ENCODE measurements around the gene SLC29A2.

Gene SLC29A2

DNA sequence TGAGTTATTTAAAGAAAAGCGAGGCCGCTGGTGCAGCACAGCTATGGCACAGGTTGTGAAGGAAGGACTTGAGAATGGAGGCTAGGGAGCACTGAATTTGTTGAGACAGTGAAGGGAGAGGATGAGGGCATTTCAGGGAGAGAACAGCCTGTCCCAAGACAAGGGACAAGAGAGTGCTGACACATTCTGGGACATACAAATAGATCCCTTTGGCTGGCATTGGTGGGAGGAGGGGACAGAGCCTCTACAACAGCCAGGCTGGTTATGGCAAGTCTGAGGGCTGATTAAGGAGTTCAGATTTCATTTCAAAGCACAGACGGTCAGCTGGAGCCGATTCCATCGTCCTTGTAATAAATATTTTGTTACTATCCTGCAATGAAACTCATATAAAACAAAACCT lies 1.7 kb upstream of the SLC29A2 start:
- H3K4me3 ChIP-seq (ENCODE audit: low read depth, low read length) = no peak overlapping the region
- DNase-seq (ENCODE audit: low read depth) = no peak
- TF ChIP-seq, protein P1, sequence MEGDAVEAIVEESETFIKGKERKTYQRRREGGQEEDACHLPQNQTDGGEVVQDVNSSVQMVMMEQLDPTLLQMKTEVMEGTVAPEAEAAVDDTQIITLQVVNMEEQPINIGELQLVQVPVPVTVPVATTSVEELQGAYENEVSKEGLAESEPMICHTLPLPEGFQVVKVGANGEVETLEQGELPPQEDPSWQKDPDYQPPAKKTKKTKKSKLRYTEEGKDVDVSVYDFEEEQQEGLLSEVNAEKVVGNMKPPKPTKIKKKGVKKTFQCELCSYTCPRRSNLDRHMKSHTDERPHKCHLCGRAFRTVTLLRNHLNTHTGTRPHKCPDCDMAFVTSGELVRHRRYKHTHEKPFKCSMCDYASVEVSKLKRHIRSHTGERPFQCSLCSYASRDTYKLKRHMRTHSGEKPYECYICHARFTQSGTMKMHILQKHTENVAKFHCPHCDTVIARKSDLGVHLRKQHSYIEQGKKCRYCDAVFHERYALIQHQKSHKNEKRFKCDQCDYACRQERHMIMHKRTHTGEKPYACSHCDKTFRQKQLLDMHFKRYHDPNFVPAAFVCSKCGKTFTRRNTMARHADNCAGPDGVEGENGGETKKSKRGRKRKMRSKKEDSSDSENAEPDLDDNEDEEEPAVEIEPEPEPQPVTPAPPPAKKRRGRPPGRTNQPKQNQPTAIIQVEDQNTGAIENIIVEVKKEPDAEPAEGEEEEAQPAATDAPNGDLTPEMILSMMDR (IDR thresholded peaks at IDR 0.05; ENCODE audit: insufficient read depth, low read depth, low read length, missing control alignments) = no peak

DNA sequence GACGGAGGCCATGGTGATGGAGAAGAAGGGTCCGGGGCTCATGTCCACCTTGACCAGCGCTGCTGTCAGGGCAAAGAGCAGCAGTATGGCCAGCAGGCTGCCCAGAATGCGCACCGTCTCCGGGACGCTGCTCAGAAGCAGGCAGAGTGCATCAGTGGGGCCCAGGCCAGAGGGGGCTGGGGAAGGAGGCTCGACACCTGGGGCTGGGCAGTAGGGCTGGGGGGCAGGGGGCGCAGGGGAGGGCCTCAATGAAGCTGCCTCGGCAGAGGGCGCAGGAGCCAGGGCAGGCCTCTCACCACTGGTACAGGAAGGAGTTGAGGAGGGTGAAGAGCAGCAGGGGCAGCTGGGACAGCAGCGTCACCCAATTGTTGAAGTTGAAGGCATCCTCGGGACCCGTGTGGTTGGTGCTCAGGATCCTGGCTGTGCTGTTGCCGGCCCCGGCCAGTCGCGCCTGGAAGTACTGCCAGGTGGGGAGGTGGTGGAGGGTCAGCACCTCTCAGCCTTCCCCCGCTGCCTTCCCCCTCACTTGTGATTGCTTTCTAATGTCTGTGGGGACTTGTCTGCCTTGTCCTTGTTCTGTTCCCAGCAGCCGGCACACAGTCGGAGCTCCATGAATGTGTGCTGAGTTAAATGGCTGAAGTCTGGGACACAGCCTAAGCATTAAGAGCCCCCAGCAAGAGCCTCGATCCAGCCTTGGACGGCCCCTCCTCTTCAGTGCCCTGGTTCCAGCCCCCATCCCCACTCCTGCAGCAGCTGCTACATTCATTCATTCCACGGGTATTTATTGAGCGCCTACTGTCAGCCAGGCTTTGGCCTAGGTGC lies 2.3 kb downstream of the SLC29A2 start:
- no peak for DNase-seq (ENCODE audit: low read depth)
- TF ChIP-seq, protein P1 (IDR thresholded peaks at IDR 0.05; ENCODE audit: insufficient read depth, low read depth, low read length, missing control alignments) = no peak
- H3K4me3 ChIP-seq (ENCODE audit: low read depth, low read length) = no peak overlapping the region

DNA sequence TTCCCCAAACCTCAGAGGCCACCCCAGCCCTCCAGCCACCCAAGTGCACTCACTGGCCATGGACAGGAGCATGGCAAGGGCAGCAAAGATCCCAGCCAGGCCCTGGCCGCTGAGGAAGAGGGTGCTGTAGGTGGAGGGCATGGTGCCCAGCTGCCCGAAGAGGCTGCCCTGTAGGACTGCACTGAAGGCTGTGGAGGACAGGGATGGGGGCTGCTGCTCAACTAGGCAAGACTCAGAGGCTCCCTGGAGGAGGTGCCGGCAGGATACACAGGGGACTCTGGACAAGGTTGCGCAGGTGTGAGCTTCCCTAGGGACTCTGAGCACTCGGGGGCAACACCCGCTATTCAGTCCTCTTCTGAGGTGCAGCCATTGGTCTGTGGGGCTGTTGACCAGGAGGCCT lies 3.1 kb downstream of the SLC29A2 start:
- TF ChIP-seq, protein P1 (IDR thresholded peaks at IDR 0.05; ENCODE audit: insufficient read depth, low read depth, low read length, missing control alignments) = no peak
- no peak for DNase-seq (ENCODE audit: low read depth)
- H3K4me3 ChIP-seq (ENCODE audit: low read depth, low read length) = no peak overlapping the region

DNA sequence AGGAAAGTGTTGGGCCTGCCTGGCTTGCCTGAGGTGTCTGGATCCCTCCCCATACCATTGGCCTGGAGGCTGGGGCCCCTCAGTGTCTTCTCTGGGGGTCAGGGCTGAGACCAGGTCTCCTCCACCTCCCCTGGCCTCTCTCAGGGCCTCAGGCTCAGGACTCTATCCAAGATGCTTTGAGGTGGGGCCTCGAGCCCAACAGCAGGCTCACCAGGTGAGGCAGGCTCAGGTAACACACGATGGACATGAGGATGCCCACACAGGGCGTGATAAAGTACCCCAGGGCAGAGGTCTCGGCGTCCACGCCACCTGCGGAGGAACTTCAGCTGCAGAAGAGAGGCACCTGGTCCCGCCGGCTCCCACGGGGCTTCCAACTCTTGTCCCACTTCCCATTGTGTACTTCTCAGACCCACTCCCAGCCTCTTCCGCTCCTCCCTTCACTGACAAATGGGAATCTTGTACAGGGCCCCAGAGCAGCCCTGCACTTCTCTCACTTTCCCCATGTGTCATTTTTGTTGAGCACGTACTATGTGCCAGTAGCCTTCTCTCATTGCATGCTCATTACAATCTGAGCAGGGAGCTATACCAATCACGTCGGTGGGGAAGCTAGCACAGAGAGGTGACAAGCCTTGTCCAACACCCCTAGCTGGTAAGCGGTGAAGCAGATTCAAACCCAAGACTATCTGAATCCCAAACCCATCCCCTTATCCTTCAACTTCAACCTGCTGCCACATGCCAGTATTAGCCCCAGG lies 3.8 kb downstream of the SLC29A2 start:
- no peak for DNase-seq (ENCODE audit: low read depth)
- TF ChIP-seq, protein P1 (IDR thresholded peaks at IDR 0.05; ENCODE audit: insufficient read depth, low read depth, low read length, missing control alignments) = no peak
- no peak overlapping the region for H3K4me3 ChIP-seq (ENCODE audit: low read depth, low read length)

DNA sequence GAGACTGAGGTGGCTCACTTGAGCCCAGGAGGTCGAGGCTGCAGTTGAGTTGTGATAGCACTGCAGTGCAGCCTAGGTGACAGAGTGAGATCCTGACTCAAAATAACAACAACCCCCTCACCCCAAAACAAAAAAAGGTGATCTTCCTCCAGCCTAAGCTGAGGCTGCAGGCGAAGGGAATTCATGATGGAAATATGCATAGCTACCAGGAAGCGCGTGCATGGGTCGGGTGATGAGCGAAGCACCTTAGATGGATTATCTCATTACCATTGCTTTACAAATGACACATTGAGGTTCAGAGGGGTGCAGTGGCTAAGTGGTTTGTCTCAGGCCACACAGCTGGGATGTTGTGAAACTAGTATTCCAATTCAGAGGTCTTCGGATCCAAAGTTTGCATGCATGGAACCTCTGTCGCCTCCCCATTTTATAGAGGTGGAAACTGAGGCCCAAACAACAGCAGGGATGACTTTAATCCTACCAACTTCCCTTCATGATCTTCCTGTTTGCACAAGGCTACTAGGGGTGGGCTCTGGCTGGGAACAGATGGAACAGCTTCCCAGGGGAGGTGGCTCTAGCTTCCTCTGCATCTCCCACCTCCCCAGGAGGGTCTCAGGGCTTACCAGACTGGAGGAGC lies 4.6 kb downstream of the SLC29A2 start:
- no peak for DNase-seq (ENCODE audit: low read depth)
- TF ChIP-seq, protein P1 (IDR thresholded peaks at IDR 0.05; ENCODE audit: insufficient read depth, low read depth, low read length, missing control alignments) = no peak
- H3K4me3 ChIP-seq (ENCODE audit: low read depth, low read length) = no peak overlapping the region

DNA sequence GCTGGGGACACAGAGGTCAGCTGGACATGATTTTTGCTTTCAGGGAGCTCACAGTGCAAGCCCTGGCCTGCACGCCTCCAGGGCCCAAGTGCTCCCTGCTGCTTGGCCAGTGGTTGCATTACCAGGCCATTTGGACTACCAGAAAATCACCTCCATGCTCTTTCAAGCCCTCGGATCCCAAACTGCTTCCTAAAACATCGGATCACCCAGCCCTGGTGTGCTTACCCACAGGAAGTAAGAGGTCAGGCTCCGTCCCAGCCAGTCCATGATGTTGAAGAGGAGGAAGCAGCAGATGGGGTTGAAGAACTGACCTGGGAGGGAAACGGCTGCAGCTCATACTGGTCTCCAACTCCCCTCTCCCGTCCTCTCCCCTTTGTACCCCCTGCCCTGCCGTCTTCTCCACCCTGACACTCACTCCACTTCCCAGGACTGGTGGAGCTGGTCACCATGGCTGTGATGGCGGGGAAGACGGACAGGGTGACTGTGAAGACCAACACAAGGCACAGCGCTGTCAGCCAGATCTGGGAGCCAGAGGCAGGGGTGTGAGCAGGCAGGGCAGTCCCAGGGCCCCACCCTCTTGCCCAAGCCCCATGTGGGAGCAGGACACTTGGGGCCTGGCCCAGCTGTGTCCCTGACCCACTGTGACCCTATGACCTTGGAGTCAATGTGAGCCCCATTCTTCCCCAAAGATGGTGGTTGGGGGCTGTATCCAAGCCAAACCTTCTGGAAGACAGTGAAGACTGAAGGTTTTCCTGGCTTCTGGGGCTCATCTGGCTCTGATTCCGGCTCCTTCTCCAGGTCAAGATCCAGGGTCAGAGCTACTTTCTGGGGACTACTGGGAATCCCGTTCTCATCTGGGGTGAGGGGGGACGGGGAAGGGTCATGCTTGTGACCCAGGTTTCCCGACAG lies 5.6 kb downstream of the SLC29A2 start:
- DNase-seq (ENCODE audit: low read depth) = no peak
- no peak overlapping the region for H3K4me3 ChIP-seq (ENCODE audit: low read depth, low read length)
- TF ChIP-seq, protein P1 (IDR thresholded peaks at IDR 0.05; ENCODE audit: insufficient read depth, low read depth, low read length, missing control alignments) = no peak
